ENCODE results near the gene ARHGEF1. TPM values are rescaled to one million over a fixed set of nuclear protein-coding genes. Genes with fewer than 3 reads are reported as not detected.

ARHGEF1 gene
- total RNA-seq, 1 experiment from 2014 or later, result 69.5 TPM

DNA sequence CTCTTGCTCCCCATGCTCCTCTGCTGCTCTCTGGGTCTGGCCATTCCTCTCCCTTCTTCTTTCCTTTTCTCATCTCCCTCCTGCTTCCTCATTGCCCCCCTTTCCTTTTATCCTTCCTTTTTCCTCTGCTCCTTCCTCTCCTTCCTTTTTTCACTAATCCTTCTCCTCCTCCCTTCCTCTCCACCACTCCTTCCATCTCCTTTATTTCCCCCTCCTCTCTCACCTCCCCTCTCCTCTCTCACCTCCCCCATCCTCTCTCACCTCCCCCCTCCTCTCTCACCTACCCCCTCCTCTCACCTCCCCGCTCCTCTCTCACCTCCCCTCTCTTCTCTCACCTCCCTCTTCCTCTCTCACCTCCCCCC lies 13.6 kb downstream of the ARHGEF1 start:
- in situ Hi-C loops (cut with HindIII; ENCODE audit: low pct_unique_long_range_greater_than_20kb, low sequenced_read_pairs), result no loop called here
- H3K27me3 ChIP-seq (ENCODE audit: control insufficient read depth, insufficient read depth, low read length), result no peaks in the 10 kb centered on the region
- H3K27ac ChIP-seq (ENCODE audit: low read length), result no peak overlapping the region
- POLR2A ChIA-PET, result no interaction called here
- H3K4me3 ChIP-seq (ENCODE audit: low read depth in 2 of 2, low read length in 2 of 2), result no peak overlapping the region
- H3K4me1 ChIP-seq (ENCODE audit: control insufficient read depth, insufficient read depth, low read length), result no peaks in the 10 kb centered on the region; the same call in 1 of the 2 replicates
- CTCF ChIA-PET, result interaction anchor here (0.6 kb wide), 1 partner anchor 309 kb away, joined by 3 read pairs; no protein-coding TSS in a partner anchor
- H3K9me3 ChIP-seq (ENCODE audit: control insufficient read depth, insufficient read depth, low read depth, low read length), result no peaks in the 10 kb centered on the region
- ATAC-seq (no peak), DNase-seq (ENCODE audit: low read depth, low spot score) (no peak)
- intact Hi-C loops (cut with micrococcal nuclease; ENCODE audit: unreplicated experiment), result no loop called here
- no peaks in the 10 kb centered on the region for H3K36me3 ChIP-seq (ENCODE audit: control insufficient read depth, insufficient read depth, low read length)
- BruUV-seq (replicated peaks), result no TSS peak
- no peak for TF ChIP-seq POLR2AphosphoS5 (IDR thresholded peaks at IDR 0.05; ENCODE audit: low read depth, low read length)
- TF ChIP-seq SIN3A (IDR thresholded peaks at IDR 0.05; ENCODE audit: borderline replicate concordance, insufficient read depth, low read depth, low read length), result no peak
- TF ChIP-seq, protein P1, sequence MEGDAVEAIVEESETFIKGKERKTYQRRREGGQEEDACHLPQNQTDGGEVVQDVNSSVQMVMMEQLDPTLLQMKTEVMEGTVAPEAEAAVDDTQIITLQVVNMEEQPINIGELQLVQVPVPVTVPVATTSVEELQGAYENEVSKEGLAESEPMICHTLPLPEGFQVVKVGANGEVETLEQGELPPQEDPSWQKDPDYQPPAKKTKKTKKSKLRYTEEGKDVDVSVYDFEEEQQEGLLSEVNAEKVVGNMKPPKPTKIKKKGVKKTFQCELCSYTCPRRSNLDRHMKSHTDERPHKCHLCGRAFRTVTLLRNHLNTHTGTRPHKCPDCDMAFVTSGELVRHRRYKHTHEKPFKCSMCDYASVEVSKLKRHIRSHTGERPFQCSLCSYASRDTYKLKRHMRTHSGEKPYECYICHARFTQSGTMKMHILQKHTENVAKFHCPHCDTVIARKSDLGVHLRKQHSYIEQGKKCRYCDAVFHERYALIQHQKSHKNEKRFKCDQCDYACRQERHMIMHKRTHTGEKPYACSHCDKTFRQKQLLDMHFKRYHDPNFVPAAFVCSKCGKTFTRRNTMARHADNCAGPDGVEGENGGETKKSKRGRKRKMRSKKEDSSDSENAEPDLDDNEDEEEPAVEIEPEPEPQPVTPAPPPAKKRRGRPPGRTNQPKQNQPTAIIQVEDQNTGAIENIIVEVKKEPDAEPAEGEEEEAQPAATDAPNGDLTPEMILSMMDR (IDR thresholded peaks at IDR 0.05), result no peak
- no peak for TF ChIP-seq TCF7L2 (IDR thresholded peaks at IDR 0.05; ENCODE audit: low read depth, low read length)
- TF ChIP-seq, protein P2, sequence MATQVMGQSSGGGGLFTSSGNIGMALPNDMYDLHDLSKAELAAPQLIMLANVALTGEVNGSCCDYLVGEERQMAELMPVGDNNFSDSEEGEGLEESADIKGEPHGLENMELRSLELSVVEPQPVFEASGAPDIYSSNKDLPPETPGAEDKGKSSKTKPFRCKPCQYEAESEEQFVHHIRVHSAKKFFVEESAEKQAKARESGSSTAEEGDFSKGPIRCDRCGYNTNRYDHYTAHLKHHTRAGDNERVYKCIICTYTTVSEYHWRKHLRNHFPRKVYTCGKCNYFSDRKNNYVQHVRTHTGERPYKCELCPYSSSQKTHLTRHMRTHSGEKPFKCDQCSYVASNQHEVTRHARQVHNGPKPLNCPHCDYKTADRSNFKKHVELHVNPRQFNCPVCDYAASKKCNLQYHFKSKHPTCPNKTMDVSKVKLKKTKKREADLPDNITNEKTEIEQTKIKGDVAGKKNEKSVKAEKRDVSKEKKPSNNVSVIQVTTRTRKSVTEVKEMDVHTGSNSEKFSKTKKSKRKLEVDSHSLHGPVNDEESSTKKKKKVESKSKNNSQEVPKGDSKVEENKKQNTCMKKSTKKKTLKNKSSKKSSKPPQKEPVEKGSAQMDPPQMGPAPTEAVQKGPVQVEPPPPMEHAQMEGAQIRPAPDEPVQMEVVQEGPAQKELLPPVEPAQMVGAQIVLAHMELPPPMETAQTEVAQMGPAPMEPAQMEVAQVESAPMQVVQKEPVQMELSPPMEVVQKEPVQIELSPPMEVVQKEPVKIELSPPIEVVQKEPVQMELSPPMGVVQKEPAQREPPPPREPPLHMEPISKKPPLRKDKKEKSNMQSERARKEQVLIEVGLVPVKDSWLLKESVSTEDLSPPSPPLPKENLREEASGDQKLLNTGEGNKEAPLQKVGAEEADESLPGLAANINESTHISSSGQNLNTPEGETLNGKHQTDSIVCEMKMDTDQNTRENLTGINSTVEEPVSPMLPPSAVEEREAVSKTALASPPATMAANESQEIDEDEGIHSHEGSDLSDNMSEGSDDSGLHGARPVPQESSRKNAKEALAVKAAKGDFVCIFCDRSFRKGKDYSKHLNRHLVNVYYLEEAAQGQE (IDR thresholded peaks at IDR 0.05; ENCODE audit: insufficient read depth in 1 of 2, low read depth in 2 of 2, low read length in 1 of 2), result no peak

DNA sequence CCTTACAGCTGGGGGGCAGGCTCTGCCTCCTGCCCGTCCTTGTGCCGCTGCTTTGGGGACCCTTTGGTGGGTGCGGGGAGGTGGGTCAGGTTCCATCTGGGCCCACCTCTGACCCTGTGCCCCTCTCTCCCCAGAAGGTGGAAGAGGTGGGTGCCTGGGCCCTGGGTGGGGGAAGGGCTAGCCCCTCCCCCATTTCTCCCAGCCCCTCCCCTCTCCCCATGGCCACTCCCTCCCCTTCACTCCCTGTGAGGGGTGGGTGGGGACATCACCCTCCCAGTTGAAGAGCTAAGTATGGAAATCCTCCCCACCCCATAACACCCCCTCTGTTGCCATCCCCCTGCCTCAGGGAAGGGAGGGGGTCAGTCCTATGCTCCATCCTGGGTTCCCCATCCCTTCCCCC lies 14.2 kb downstream of the ARHGEF1 start:
- DNase-seq (ENCODE audit: low read depth, low spot score) (no peak), ATAC-seq (no peak)
- intact Hi-C loops (cut with micrococcal nuclease; ENCODE audit: unreplicated experiment), result no loop called here
- no peak for TF ChIP-seq SIN3A (IDR thresholded peaks at IDR 0.05; ENCODE audit: borderline replicate concordance, insufficient read depth, low read depth, low read length)
- TF ChIP-seq, protein P2 (IDR thresholded peaks at IDR 0.05; ENCODE audit: insufficient read depth in 1 of 2, low read depth in 2 of 2, low read length in 1 of 2), result no peak
- TF ChIP-seq, protein P1 (IDR thresholded peaks at IDR 0.05), result no peak
- no peak for TF ChIP-seq TCF7L2 (IDR thresholded peaks at IDR 0.05; ENCODE audit: low read depth, low read length)
- TF ChIP-seq POLR2AphosphoS5 (IDR thresholded peaks at IDR 0.05; ENCODE audit: low read depth, low read length), result no peak
- Histone ChIP-seq H3K4me3 (ENCODE audit: low read depth in 2 of 2, low read length in 2 of 2) (no peak overlapping the region), H3K4me1 (ENCODE audit: control insufficient read depth, insufficient read depth, low read length) (no peaks in the 10 kb centered on the region; the same call in 1 of the 2 replicates), H3K27ac (ENCODE audit: low read length) (no peak overlapping the region), H3K9me3 (ENCODE audit: control insufficient read depth, insufficient read depth, low read depth, low read length) (no peaks in the 10 kb centered on the region), H3K27me3 (ENCODE audit: control insufficient read depth, insufficient read depth, low read length) (no peaks in the 10 kb centered on the region), H3K36me3 (ENCODE audit: control insufficient read depth, insufficient read depth, low read length) (no peaks in the 10 kb centered on the region)
- in situ Hi-C loops (cut with HindIII; ENCODE audit: low pct_unique_long_range_greater_than_20kb, low sequenced_read_pairs), result no loop called here
- POLR2A ChIA-PET, result no interaction called here
- no TSS peak for BruUV-seq (replicated peaks)
- CTCF ChIA-PET, result no interaction called here

All from Panc1 (cell line).